GM23338 (cell line): ENCODE data around the gene CHST4.

Source experiments
- POLR2AphosphoS5 ChIP-seq: IDR thresholded peaks from 2 replicates; pipeline ENCODE4 v1.6.1; 2016; ENCODE audit warnings: antibody characterized with exemption, low read depth
- TF ChIP-seq, protein P1 (sequence below), 2 experiments: fragments of 200-600 bp in 1 of 2; sonication (generic) in 1 of 2; conservative IDR thresholded peaks; 2 replicates each; pipeline versions ENCODE4 v1.5.1 to v1.6.1; 2016 to 2017; ENCODE audit warnings: antibody characterized with exemption in 2 of 2, low read depth in 2 of 2, mild to moderate bottlenecking in 2 of 2, moderate library complexity in 1 of 2

DNA sequence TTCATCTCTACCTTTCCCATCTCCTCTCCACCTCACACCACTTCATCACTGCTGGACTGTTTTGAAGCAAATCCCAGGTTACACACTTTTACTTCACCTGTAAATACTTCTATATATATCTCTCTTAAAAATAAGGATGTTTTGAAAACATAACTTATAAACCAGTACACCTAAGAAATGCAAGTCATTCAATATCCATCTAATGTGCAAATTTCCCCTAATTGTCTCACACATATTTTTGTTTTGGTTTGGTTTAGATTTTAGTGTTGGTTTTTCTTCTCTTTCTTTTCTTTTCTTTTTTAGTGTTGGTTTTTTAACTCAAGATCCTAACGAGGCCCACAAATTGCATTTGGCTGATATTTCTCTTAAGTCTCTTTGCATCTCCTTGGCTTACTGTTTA, 19.2 kb upstream of the CHST4 start:
- no peak for TF ChIP-seq POLR2AphosphoS5
- TF ChIP-seq, protein P1, sequence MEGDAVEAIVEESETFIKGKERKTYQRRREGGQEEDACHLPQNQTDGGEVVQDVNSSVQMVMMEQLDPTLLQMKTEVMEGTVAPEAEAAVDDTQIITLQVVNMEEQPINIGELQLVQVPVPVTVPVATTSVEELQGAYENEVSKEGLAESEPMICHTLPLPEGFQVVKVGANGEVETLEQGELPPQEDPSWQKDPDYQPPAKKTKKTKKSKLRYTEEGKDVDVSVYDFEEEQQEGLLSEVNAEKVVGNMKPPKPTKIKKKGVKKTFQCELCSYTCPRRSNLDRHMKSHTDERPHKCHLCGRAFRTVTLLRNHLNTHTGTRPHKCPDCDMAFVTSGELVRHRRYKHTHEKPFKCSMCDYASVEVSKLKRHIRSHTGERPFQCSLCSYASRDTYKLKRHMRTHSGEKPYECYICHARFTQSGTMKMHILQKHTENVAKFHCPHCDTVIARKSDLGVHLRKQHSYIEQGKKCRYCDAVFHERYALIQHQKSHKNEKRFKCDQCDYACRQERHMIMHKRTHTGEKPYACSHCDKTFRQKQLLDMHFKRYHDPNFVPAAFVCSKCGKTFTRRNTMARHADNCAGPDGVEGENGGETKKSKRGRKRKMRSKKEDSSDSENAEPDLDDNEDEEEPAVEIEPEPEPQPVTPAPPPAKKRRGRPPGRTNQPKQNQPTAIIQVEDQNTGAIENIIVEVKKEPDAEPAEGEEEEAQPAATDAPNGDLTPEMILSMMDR (conservative IDR thresholded peaks at IDR 0.05; ENCODE audit: low read depth in 2 of 2), result no peak
